ENCODE results near the gene CLSTN2. TPM values are rescaled to one million over a fixed set of nuclear protein-coding genes. Genes with fewer than 3 reads are reported as not detected.

CLSTN2 gene
- total RNA-seq, 4 donors from 2014 or later, result 19.5 to 66.7 (median 42.5) TPM

DNA sequence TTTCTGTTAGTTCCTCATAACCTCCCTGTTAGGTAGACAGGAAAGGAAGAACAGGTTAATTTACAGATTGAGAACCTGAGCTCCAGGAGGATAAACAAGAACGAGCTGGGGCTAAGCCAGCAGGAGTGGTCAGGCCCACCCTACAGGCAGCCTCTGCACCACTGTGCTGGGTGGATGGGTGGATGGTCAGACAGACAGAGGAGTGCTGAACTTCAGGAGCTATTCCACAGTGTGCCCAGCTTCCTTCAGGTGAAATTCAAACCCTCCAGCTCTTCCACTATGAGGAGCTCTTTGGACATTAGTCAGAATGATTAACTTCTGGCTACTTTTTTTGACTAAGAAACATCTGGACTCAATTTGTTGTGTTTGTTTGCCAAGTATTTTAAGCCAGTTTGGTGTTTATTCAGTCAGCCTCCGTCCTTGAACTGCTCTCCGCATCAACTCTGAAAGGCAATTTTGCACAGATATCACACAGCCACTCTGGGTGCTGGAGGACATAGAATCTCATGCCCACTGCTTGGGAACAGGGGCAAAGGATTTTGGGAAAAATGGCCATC is 361.9 kb downstream of the CLSTN2 start:
- no peak for TF ChIP-seq CTCF (IDR thresholded peaks at IDR 0.05; ENCODE audit: low read depth)

- no peak for TF ChIP-seq CTCF (IDR thresholded peaks at IDR 0.05; ENCODE audit: low read depth)
Observed at GRCh38 chr3:140298043-140298442, 363.1 kb downstream of the CLSTN2 start.

GRCh38 chr3:140298569-140299070 is 363.6 kb downstream of the CLSTN2 start:
- TF ChIP-seq CTCF (IDR thresholded peaks at IDR 0.05; ENCODE audit: low read depth), result no peak

GRCh38 chr3:140303875-140304274 is 368.9 kb downstream of the CLSTN2 start:
- TF ChIP-seq CTCF (IDR thresholded peaks at IDR 0.05; ENCODE audit: low read depth), result no peak

- no peak for TF ChIP-seq CTCF (IDR thresholded peaks at IDR 0.05; ENCODE audit: low read depth)
Observed at GRCh38 chr3:140308535-140308934, 373.6 kb downstream of the CLSTN2 start.

GRCh38 chr3:140311428-140311827 is 376.4 kb downstream of the CLSTN2 start:
- no peak for TF ChIP-seq CTCF (IDR thresholded peaks at IDR 0.05; ENCODE audit: low read depth)

DNA sequence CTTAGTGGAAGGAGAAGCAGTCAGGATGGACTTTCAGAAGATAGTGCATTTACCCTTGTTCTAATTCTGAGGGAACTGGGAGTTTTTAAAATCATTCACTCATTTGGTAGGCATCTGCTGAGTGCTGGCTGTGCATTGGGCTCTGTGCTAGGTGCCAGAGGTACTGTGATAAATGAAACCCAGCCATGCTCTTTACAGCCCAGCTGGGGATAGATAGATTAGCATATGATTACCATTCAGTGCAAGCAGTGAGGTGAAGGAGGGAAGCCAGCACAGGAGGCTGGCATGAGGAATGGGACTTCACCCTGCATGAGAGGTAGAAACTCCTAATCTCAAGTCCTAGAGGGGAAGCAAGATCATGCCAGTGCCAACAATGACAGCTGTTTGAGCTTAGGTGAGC is 381.0 kb downstream of the CLSTN2 start:
- no peak for TF ChIP-seq CTCF (IDR thresholded peaks at IDR 0.05; ENCODE audit: low read depth)

Data from subcutaneous adipose tissue (tissue), 4 donors.